AG04450 (cell line): Measurements from ENCODE around the gene ARHGAP18. TPM values are rescaled to one million over a fixed set of nuclear protein-coding genes. Genes with fewer than 3 reads are reported as not detected.

Source experiments
- CTCF ChIA-PET: fragments of 300-600, 350-600 bp; formaldehyde crosslinking; extraction: SDS; loops from one replicate; lab custom pipeline; 2022; ENCODE audit warnings: antibody characterized with exemption, inconsistent platforms; lab: Charles Lee
- POLR2A ChIA-PET: fragments of 350-600 bp; formaldehyde crosslinking; extraction: SDS; loops from one replicate; lab custom pipeline; 2021; ENCODE audit warnings: antibody characterized with exemption, inconsistent platforms; lab: Yijun Ruan, JAX
- DNase-seq: peaks from one replicate; pipeline ENCODE4 v3.0.0-alpha.2; 2011; ENCODE audit warnings: low read depth, low spot score
- H3K27ac ChIP-seq: one replicate; pipeline ENCODE4 v1.5.1; 2012; ENCODE audit warnings: low read depth, low read length, control low read depth
- H3K27me3 ChIP-seq: one replicate; pipeline ENCODE4 v1.6.0; 2012; ENCODE audit warnings: low read length; ENCODE audit not compliant: control insufficient read depth, insufficient read depth
- H3K4me3 ChIP-seq: 2 replicates; pipeline ENCODE4 v1.5.1; 2011; ENCODE audit warnings: mild to moderate bottlenecking, low read depth, low read length, control low read depth
- H3K9me3 ChIP-seq: 2 replicates; pipeline ENCODE4 v1.5.1; 2012; ENCODE audit warnings: low read length; ENCODE audit not compliant: control insufficient read depth, insufficient read depth
- CTCF ChIP-seq: IDR thresholded peaks from 2 replicates; pipeline ENCODE4 v1.5.1; 2011; ENCODE audit warnings: low read depth, low read length, control low read depth, inconsistent platforms
- polyA plus RNA-seq: library from polyadenylated mRNA; depleted of rRNA; stranded (reverse); fragments of >200 nt; gene quantifications from 2 replicates; pipeline ENCODE4 v1.2.3, GENCODE V29; 2011

Gene ARHGAP18
- polyA plus RNA-seq, 1 experiment, result 13.9 TPM

GRCh38 chr6:129684903-129685661 is 24.9 kb downstream of the ARHGAP18 start:
- no peak for TF ChIP-seq CTCF
- Histone ChIP-seq H3K9me3 (no peaks in the 10 kb centered on the region), H3K27me3 (no peaks in the 10 kb centered on the region), H3K27ac (peak overlapping the region; percentile 62), H3K4me3 (no peak overlapping the region)
- ChIA-PET CTCF (interaction anchor here (0.8 kb wide), 1 partner anchor 87 kb away, joined by 3 read pairs; no protein-coding TSS in a partner anchor), POLR2A (interaction anchor here (0.7 to 1.5 kb wide), 3 partner anchors 12 to 25 kb away, joined by 3 to 16 read pairs (median 13); partner anchors contain the start of gene ARHGAP18)
- no peak for DNase-seq

DNA sequence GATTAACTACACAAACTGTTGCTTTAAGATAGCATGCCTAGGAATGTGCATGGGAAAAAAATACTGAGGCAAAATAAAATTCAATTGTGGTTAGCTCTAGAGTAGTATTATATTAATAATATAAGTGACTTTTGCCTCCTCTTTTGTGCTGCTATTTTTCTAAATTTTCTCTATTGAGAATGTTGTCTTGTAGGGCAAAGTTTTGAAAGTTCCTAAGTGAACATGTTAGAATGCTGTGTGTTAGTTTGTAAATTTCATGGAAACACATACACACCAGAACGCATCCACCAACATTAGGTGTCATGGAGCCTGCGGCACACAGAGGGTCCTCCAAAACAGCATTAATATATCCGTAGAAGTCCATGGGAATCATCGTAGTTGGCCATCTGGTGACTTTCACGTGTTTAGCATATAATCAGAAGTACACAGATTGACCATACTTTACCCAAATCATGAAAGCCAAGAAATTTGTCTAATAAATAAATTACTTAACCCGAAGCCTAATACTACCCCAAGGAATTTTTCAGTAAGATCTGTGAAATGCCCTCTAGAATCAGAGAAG is 25.6 kb downstream of the ARHGAP18 start:
- H3K9me3 ChIP-seq, result no peaks in the 10 kb centered on the region
- H3K27ac ChIP-seq, result peak overlapping the region; percentile 82
- TF ChIP-seq CTCF, result no peak
- DNase-seq, result no peak
- POLR2A ChIA-PET, result interaction anchor here (0.9 to 1.5 kb wide), 4 partner anchors 11 to 26 kb away, joined by 3 to 16 read pairs (median 9); partner anchors contain the start of gene ARHGAP18
- CTCF ChIA-PET, result interaction anchor here (1.1 to 1.3 kb wide), 3 partner anchors 10 to 15 kb away, joined by 3 to 4 read pairs (median 4); no protein-coding TSS in a partner anchor
- H3K27me3 ChIP-seq, result no peaks in the 10 kb centered on the region
- no peak overlapping the region for H3K4me3 ChIP-seq

DNA sequence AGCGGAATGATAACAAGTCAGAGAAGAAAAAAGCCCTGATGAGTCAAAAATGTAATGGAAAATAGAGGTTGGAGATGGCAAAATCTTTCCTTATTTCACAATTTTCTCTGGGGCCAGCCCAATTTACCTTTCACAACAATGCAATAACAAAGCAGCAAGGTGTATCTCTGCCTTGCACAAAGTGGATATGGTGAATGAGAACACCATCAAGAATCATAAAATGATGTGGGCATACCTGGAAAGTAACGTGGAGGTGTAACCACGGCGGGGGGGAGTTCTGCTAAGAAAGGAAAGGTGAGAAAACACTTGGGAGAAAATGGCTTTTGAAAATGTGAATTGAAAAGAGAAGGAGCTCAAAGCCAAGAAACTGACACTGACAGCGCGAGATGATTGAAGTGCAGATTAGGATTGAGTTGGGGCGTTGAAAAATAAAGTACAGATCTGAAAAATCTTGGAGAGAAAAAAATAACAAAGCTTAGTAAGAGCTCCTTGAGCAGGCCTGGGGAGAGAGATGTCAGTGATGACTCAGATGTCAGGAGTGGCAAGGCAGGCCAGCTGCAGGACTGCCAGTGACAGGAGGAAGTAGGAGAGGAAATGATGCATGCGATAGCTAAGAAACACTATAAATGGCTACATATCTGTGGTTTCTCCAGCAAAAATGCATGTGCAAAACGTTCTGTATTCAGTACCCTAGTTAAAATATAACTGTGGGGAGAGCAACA is 26.2 kb downstream of the ARHGAP18 start:
- ChIA-PET POLR2A (interaction anchor here (0.6 to 1.5 kb wide), 5 partner anchors 11 to 61 kb away, joined by 3 to 16 read pairs (median 5); partner anchors contain the start of gene ARHGAP18), CTCF (interaction anchor here (1.1 to 1.3 kb wide), 4 partner anchors 10 to 86 kb away, joined by 3 to 4 read pairs (median 4); no protein-coding TSS in a partner anchor)
- no peak overlapping the region for H3K4me3 ChIP-seq
- TF ChIP-seq CTCF, result no peak
- H3K27ac ChIP-seq, result peak overlapping the region; percentile 89
- H3K27me3 ChIP-seq, result no peaks in the 10 kb centered on the region
- H3K9me3 ChIP-seq, result no peaks in the 10 kb centered on the region
- peak; percentile 98 for DNase-seq

- no peaks in the 10 kb centered on the region for H3K27me3 ChIP-seq
- ChIA-PET POLR2A (no interaction called here), CTCF (interaction anchor here (0.6 to 1.9 kb wide), 5 partner anchors 16 to 93 kb away, joined by 3 to 8 read pairs (median 3); no protein-coding TSS in a partner anchor)
- no peak for DNase-seq
- no peak overlapping the region for H3K27ac ChIP-seq
- no peak overlapping the region for H3K4me3 ChIP-seq
- peaks cover 3% of the 10 kb centered on the region; the same call in 1 of the 2 replicates for H3K9me3 ChIP-seq
- TF ChIP-seq CTCF, result no peak
Observed at GRCh38 chr6:129681913-129682205, 28.1 kb downstream of the ARHGAP18 start.
